Esophagus (tissue), 2 donors: ENCODE data around the gene DDI2. TPM values are rescaled to one million over a fixed set of nuclear protein-coding genes. Genes with fewer than 3 reads are reported as not detected.
"Not testable (repeated sequence)": the region's sequence is repeated elsewhere in the genome, so short reads cannot be mapped to it uniquely, and the experiment has no call there.

Experiments used
- H3K27ac ChIP-seq, 2 donors: one replicate each; pipeline ENCODE4 v1.5.1; 2013; ENCODE audit warnings: low read depth in 2 of 2, mild to moderate bottlenecking in 2 of 2, inconsistent platforms in 1 of 2, low read length in 1 of 2, moderate library complexity in 1 of 2
- H3K27me3 ChIP-seq, 2 donors: one replicate each; pipeline ENCODE4 v1.6.1; 2013; ENCODE audit warnings: low read length in 2 of 2, control low read depth in 1 of 2, mild to moderate bottlenecking in 1 of 2; ENCODE audit not compliant: insufficient read depth in 2 of 2, control insufficient read depth in 1 of 2
- H3K36me3 ChIP-seq, 2 donors: one replicate each; pipeline ENCODE4 v1.6.1; 2013; ENCODE audit warnings: low read length in 1 of 2; ENCODE audit not compliant: control insufficient read depth in 2 of 2, insufficient read depth in 2 of 2
- H3K4me1 ChIP-seq, 2 donors: one replicate each; pipeline ENCODE4 v1.6.1; 2013; ENCODE audit warnings: low read length in 1 of 2; ENCODE audit not compliant: control insufficient read depth in 2 of 2, insufficient read depth in 2 of 2
- H3K4me3 ChIP-seq, 2 donors: one replicate each; pipeline ENCODE4 v1.5.1; 2013; ENCODE audit warnings: low read length in 2 of 2, mild to moderate bottlenecking in 2 of 2, low read depth in 1 of 2, moderate library complexity in 1 of 2
- H3K9me3 ChIP-seq, 2 donors: one replicate each; pipeline ENCODE4 v1.6.1; 2013; ENCODE audit warnings: mild to moderate bottlenecking in 2 of 2, low read depth in 1 of 2, low read length in 1 of 2, moderate library complexity in 1 of 2; ENCODE audit not compliant: control insufficient read depth in 2 of 2, insufficient read depth in 1 of 2
- WGBS, 2 donors: extraction: QIAGEN DNeasy Blood & Tissue Kit; methylation state at CpG; one replicate each; pipeline ENCODE4 v1.1.7; 2013; 5-methylcytosine and 5-hydroxymethylcytosine counted together
- polyA plus RNA-seq, 2 donors: library from polyadenylated mRNA; stranded (reverse); fragments of 200-250 nt; gene quantifications; one replicate each; pipeline ENCODE4 v1.2.3, GENCODE V29; 2013
- donor health status: healthy with polysubstance abuse.
- donor health status: Bipolar disorder and iron deficiency.

The DDI2 gene
- polyA plus RNA-seq, 2 donors = 9.6 to 15.3 TPM

- 92 to 98% methylated on average over 9 of the region's 9 CpGs for WGBS, 2 donors
- H3K27me3 ChIP-seq = no peaks in the 10 kb centered on the region
- H3K4me1 ChIP-seq = no peaks in the 10 kb centered on the region
- peaks cover 9 to 32% of the 10 kb centered on the region in 2 donors for H3K36me3 ChIP-seq
- H3K27ac ChIP-seq = no peak overlapping the region
- no peaks in the 10 kb centered on the region for H3K9me3 ChIP-seq
- H3K4me3 ChIP-seq = no peak overlapping the region
Measured at GRCh38 chr1:15633756-15634420, 16.6 kb downstream of the DDI2 start.

- 86 to 95% methylated on average over 4 of the region's 4 CpGs for WGBS, 2 donors
- H3K4me1 ChIP-seq = no peaks in the 10 kb centered on the region
- peaks cover 9 to 40% of the 10 kb centered on the region in 2 donors for H3K36me3 ChIP-seq
Measured at GRCh38 chr1:15636436-15636835, 19.2 kb downstream of the DDI2 start.

GRCh38 chr1:15637826-15638225, 20.6 kb downstream of the DDI2 start:
- no peak overlapping the region for H3K4me3 ChIP-seq
- no peaks in the 10 kb centered on the region for H3K4me1 ChIP-seq
- no peaks in the 10 kb centered on the region for H3K27me3 ChIP-seq
- H3K27ac ChIP-seq = no peak overlapping the region
- peaks cover 9 to 36% of the 10 kb centered on the region in 2 donors for H3K36me3 ChIP-seq
- no peaks in the 10 kb centered on the region for H3K9me3 ChIP-seq
- 78 to 81% methylated on average over 4 of the region's 4 CpGs for whole genome bisulfite sequencing, 2 donors

More at GRCh38 chr1:15636436-15636835, 19.2 kb downstream of the DDI2 start:
- Histone ChIP-seq H3K27ac (no peak overlapping the region), H3K4me3 (no peak overlapping the region), H3K27me3 (no peaks in the 10 kb centered on the region), H3K9me3 (no peaks in the 10 kb centered on the region)

GRCh38 chr1:15639262-15639661, 22.0 kb downstream of the DDI2 start:
- Histone ChIP-seq H3K36me3 (peaks cover 9 to 31% of the 10 kb centered on the region in 2 donors), H3K27ac (no peak overlapping the region), H3K9me3 (no peaks in the 10 kb centered on the region), H3K27me3 (no peaks in the 10 kb centered on the region), H3K4me1 (no peaks in the 10 kb centered on the region), H3K4me3 (no peak overlapping the region)

GRCh38 chr1:15639931-15640330, 22.7 kb downstream of the DDI2 start:
- 95 to 96% methylated on average over 4 of the region's 4 CpGs for WGBS, 2 donors
- no peaks in the 10 kb centered on the region for H3K4me1 ChIP-seq
- H3K27me3 ChIP-seq = no peaks in the 10 kb centered on the region
- H3K36me3 ChIP-seq = peaks cover 7 to 27% of the 10 kb centered on the region in 2 donors
- no peak overlapping the region for H3K27ac ChIP-seq
- H3K9me3 ChIP-seq = no peaks in the 10 kb centered on the region
- H3K4me3 ChIP-seq = no peak overlapping the region

- Histone ChIP-seq H3K36me3 (peaks cover 7 to 29% of the 10 kb centered on the region in 2 donors), H3K9me3 (no peaks in the 10 kb centered on the region), H3K4me3 (no peak overlapping the region), H3K27ac (no peak overlapping the region), H3K27me3 (no peaks in the 10 kb centered on the region), H3K4me1 (no peaks in the 10 kb centered on the region)
- 90 to 95% methylated on average over 3 of the region's 3 CpGs for WGBS, 2 donors
Measured at GRCh38 chr1:15640667-15641066, 23.4 kb downstream of the DDI2 start.

- peaks cover 6 to 13% of the 10 kb centered on the region in 2 donors for H3K36me3 ChIP-seq
- no peaks in the 10 kb centered on the region for H3K4me1 ChIP-seq
- no peaks in the 10 kb centered on the region for H3K9me3 ChIP-seq
- H3K27me3 ChIP-seq = no peaks in the 10 kb centered on the region
- H3K27ac ChIP-seq = no peak overlapping the region
- 98 to 99% methylated on average over 1 of the region's 1 CpG for WGBS, 2 donors
- H3K4me3 ChIP-seq = no peak overlapping the region
Measured at GRCh38 chr1:15649937-15650336, 32.7 kb downstream of the DDI2 start.

GRCh38 chr1:15650433-15650832, 33.2 kb downstream of the DDI2 start:
- no peaks in the 10 kb centered on the region for H3K9me3 ChIP-seq
- no peaks in the 10 kb centered on the region for H3K27me3 ChIP-seq
- H3K4me1 ChIP-seq = no peaks in the 10 kb centered on the region
- no peak overlapping the region for H3K4me3 ChIP-seq
- no peak overlapping the region for H3K27ac ChIP-seq
- 93 to 94% methylated on average over 2 of the region's 2 CpGs for WGBS, 2 donors
- peaks cover 6 to 9% of the 10 kb centered on the region in 2 donors for H3K36me3 ChIP-seq

GRCh38 chr1:15652130-15652529, 34.9 kb downstream of the DDI2 start:
- H3K27me3 ChIP-seq, H3K36me3 ChIP-seq, H3K4me1 ChIP-seq, H3K27ac ChIP-seq, H3K9me3 ChIP-seq, H3K4me3 ChIP-seq: not testable (repeated sequence)
- WGBS, 2 donors = 94 to 100% methylated on average over 5 to 6 of the region's 6 CpGs

GRCh38 chr1:15654091-15654690, 36.9 kb downstream of the DDI2 start:
- Histone ChIP-seq H3K4me1 (no peaks in the 10 kb centered on the region), H3K27ac (no peak overlapping the region), H3K9me3 (no peaks in the 10 kb centered on the region), H3K27me3 (no peaks in the 10 kb centered on the region), H3K36me3 (peaks cover 9 to 10% of the 10 kb centered on the region in 2 donors), H3K4me3 (no peak overlapping the region)
- 88 to 90% methylated on average over 6 of the region's 6 CpGs for WGBS, 2 donors
